EH (cell line): Measurements from ENCODE around the gene DGKB.
A peak's percentile ranks its signal among the peaks of the same experiment; 100 is the strongest.

Experiments used
- DNase-seq: peaks from one replicate; pipeline ENCODE4 v3.0.0-alpha.2; 2015; ENCODE audit warnings: low read depth

Gene DGKB

DNA sequence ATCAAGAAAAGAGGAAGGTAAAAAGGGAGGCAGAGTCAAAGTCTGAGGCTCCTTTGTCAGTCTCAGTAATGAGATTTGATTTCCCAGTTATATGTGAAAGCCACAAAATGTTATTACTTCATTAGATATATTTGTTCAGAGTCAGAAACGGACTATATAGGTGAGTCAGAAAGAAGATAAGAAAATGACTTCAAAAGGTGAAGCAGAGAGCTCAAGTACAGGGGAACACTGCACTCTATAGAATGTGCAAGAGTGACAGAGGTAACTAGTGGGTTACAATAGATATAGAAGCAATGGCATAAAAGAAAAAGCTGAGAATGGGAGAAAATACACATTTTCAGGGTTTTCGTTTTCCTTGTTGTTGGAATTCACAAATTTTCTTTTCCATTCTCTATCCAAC is 43.3 kb downstream of the DGKB start:
- no peak for DNase-seq

DNA sequence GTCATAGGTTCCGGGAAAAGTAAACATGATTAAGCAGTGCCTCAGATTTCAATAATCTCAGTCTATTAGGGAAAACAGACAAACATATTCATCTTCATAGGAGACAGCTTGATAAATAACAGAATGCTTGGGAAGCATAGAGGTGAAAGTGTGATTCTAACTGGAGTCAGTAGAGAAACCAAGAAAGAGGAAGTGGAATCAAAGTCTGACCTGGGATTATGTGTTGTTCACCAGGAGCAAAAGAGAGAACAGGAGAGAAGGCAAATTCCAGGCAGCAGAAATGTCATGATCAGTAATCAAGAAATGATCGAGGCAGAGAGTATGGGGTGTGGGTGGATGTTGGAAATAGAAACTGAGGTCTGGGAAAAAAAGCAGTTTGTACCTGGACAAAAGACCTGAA is 43.7 kb downstream of the DGKB start:
- DNase-seq = no peak

DNA sequence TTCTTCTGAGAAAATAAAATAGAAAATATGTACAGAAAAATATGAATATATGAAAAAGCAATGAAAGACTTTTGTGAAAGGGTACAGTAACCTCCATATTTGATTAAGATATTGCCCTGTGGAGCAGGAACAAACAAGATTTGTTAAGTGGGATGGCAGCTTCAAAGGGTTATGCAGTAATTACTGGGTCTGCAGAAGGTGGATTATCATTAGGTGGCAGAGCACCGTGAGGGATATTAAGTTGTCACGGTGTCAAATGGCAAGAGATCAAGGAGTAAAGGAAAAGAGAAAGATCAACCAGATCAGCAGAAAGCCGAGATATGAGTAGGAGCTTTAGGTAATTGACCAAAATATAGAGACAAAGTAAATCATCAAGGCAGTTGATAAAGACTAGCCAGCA is 44.1 kb downstream of the DGKB start:
- DNase-seq = no peak

DNA sequence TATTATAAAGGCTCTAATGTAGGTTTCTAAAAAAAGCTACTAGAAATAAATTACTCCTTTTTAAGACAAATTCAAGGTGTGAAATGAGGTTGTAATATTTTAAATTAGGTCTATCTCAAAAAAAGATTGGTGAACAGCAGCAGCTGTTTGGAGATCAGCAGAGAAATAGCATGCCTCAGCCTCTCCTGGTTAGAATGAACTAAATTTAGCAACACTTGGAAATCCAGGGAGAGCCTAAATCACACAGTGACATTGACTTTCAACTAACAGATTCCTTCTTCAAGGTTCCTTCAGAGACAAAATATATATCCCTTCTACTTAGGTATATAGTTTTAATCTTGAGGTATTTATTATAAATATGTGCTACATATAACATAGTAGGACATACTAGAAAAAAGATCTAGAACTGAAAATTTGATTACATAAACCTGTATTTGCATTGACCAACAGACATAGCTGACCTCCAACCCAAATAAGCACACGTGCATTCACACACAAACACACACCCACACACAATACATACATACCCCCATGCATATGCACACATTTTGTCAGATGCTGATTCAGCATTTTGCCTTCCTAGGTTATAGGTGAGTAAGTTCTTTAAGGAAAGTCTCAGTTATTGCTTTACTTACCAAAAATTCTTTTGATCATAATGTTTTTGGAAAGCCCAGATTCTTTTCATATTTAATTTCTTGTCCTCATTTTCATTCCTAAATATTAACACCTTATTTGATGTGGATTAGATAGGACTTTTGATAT is 47.3 kb downstream of the DGKB start:
- no peak for DNase-seq

DNA sequence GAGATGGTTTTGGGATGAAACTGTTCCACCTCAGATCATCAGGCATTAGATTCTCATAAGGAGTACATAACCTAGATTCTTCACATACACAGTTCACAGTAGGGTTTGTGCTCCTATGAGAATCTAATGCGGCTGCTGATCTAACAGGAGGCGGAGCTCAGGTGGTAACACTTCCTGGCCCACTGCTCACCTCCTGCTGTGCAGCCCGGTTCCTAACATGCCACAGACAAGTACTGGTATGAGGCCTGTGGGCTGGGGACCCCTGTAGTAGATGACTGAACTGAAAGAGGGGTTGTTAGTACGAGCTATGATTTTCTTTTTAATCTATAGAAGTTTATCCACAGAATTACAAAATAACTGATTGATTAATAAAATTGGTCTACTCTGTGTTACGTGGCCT is 48.1 kb downstream of the DGKB start:
- DNase-seq = no peak

DNA sequence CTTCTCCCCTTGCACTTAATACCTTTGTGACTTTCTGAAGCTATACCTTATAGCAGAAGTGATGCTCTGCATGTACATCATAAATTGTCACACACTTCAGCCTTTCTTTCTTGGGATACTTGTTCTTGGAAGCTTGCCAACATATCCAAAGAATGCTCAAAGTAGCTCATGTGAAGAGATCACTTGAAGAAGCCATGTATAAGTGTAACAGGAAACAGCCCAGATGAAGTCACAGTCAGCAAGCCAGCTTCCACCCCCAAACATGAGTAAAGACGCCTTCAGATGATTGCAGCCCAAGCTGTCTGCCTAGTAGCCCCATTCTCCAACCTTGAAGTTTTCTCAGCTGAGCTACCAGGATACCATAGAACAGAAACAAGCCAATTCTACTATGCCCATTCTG is 50.9 kb downstream of the DGKB start:
- peak; percentile 6 for DNase-seq

DNA sequence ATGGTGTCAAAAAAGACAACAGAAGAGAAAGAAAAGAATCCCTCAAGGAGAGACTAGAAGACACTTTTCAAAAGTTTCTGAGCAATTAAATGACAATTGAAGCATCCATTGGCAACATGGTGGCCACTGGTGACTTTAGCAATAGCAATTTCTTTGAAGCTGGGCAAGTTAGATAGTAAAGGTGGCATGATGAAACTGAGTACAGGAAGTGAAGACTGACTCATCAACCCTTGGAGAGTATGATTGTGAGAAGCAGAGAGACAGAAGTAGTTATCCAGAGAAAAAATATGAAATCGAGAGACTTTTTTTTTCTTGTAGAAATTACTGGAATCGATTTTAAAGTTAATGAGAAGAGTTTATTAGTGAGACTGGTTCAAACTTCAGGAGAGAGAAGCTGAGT is 52.5 kb downstream of the DGKB start:
- peak; percentile 19 for DNase-seq

DNA sequence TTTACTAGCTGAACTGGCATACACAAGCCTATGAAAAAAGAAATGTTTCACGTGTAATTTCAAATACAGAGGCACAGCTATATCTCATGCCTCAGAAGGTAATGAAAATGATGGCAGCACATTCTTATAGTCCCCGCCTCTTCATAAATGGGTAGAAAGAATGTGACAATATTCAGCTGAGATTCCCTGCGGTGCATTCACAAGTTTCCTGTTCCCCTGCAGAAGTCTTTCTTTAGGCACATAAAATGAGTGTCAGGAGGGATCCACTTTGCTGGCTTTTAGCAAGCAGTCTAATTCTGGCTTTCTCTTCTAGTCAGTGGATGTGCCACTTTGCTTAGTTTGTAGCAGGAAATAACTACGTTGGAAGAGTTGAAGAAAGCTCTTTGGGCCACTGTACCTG is 56.1 kb downstream of the DGKB start:
- no peak for DNase-seq

DNA sequence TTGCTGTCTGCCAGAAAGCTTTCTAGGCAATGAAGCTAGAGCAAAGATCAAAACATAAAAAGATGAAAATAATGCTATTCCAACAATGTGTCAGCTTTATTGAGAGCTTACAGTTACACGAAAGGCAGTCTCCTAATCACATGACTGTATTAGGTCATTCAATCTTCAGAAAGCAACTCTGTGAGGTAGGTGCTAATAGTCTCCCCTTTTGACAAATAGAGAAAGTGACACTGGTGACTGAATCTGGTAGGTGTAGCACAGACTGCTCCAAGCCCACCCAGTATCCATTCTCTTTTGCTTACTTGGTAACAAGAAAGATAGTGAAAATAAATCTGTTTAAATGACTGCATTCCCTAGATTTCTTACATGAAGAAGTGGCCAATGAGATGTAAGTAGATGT is 58.8 kb downstream of the DGKB start:
- DNase-seq = no peak

DNA sequence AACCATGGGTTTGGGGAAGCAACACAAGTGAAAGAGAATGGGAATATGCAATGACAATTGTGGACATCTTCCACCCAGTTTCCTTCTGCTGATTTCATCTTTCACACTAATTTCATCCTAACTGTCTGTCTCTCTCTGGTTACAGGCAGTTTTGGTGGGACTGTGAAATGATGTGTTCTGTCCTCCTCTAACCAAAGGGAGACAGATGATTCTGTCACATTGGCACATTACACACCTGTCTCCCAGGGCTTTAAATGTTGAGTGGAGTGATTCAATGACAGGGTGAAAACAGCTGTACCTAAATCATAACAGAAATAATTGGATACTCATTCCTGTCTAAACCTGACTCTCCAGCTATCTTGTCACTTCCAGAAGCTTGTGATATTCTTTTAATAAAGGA is 60.0 kb downstream of the DGKB start:
- no peak for DNase-seq

DNA sequence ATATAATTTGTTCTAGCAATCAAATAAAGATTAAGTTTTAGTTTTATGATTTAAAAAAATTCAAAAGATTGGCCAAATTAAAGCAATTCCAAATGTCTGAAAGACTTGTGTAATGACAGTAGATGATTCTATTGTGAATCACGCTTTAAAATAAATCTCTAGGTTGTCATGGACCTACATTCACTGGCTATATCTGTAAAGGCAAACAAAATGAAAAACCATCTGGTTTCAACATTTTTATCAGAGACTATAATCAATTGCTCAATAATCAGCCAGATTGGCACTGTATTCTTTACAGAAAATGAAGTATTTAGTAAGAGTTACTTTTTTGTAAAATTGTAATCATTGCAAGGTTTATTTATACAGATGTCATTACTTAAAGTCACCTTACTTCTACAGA is 60.7 kb downstream of the DGKB start:
- DNase-seq = peak; percentile 25

DNA sequence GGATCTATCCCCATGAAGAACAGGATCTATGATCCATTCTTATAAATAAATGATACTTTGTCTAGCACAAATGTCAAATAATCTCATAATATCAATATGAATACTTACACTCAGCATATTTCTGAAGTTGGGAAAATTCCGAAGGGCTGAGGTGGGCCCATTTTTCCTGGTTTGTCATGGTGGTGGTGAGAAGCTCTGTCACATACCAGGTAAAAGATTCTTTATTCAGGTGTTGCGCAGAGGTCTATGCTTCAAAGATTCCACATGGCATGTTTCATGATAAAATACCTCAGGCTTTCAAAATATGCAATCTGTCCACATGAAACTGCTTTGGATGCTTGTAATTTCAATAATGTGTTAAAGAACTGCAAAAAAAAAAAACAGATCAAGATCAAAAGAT is 61.5 kb downstream of the DGKB start:
- no peak for DNase-seq

DNA sequence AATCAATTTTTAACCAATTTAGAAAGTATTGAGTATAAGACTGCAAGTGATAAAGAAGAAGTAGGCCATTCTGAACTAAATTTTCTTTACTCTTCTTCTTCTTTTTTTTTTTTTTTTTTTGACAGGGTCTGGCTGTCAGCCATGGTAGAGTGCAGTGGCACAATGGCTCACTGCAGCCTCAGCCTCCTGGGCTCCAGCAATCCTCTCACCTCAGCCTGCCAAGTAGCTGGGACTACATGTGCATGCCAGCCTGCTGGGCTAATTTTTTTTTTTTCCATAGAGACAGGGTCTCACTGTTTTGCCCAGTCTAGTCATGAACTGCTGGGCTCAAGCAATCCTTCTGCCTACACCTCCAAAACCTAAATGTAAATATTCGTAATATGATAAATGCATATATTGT is 63.2 kb downstream of the DGKB start:
- DNase-seq = no peak

DNA sequence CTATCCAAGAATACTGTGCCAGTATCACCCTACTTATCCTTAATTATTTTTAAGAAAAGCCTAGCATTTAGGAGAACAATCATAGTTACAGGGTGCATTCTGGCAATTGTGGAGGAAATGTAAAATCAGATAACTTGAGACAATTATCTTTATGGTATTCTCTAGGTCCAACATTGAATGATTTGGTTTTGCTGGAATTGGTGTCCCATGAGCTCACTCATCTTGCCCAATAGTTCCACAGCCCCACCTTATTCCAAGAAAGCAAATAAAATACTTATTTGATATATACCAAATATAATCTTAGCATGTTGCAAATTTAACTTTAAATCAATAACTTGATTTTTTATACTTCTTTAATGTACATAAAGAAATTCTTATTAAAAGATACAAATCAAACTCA is 65.3 kb downstream of the DGKB start:
- peak; percentile 40 for DNase-seq

DNA sequence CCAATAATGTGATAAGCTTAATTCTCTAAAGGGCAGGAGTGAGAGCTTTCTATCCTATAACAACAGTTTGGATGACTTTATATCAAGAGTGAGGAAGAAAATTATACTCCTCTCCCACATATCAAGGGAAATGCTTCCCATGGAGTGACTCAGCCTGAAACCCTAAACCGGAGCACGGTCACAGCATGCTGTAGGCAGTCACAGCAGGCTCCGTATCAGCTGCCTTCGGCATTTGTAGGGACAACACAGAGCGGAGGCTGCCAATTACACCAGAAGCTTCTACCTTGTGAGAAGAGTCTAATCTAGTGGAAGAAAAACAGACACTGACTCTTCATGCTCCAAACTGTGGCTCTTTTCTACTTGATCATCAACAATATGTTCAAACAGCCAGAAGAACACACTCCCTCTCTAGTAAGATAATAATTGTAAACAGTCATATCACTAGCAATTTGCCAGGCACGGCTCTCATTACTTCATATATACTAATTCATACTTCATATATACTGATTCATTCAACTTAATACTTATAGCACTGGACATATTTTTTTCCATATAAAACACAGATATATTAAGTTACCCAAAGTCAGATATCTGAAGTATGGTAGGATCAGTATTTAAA is 65.9 kb downstream of the DGKB start:
- DNase-seq = peak; percentile 81

DNA sequence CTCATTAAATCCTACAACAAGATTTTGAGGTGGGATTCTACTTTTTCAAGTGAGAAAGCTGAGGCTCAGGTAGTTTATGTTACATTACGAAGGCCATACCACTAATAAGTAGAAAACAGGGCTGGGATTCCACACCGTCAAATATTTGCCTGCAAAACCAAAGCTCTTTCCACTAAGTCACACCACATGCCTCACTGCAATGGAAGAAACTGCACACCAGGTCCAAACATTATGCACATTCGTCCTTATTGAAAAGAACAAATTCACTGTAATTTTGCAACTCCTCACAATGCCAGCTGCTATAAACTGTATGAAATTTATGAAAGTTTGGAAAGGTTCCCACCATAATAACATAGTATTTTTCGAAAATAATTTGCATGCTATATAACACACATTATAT is 66.5 kb downstream of the DGKB start:
- DNase-seq = no peak

DNA sequence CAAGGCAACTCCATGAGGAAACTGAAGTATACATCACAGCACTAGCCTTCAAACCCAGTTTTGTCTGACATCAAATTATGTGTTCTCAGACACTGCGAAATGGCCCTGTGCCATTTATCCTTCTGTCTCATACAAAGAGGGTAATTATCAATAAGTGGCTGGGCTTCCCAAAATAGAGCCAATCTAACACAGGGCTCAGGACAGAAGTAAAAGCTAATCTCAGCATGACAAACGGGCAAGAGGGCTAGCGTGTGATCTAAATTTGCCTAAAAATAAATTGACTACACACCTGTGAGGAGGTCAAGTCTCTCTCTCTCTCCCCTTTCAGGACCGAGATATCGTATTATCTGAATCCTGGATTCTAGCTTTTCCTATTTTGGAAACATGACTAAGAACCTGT is 67.2 kb downstream of the DGKB start:
- no peak for DNase-seq

DNA sequence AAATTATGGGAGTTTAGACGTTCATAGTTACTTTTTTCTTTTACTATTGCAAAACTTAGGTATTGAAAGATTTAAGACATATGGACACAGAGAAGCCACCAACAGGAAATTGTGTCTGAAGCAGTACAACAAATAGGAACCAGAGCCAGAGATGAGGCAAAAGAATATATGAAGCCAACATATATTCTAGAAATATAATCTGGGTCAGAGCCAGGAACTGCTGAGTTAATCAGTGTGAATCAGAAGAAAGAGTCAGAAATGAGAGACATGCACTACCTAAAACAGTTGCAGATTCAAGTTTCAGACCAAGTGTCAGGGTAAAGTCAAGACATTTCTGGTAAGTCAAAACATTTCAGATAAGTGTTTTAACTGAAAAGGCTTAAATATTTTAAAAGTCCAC is 67.7 kb downstream of the DGKB start:
- DNase-seq = peak; percentile 55

DNA sequence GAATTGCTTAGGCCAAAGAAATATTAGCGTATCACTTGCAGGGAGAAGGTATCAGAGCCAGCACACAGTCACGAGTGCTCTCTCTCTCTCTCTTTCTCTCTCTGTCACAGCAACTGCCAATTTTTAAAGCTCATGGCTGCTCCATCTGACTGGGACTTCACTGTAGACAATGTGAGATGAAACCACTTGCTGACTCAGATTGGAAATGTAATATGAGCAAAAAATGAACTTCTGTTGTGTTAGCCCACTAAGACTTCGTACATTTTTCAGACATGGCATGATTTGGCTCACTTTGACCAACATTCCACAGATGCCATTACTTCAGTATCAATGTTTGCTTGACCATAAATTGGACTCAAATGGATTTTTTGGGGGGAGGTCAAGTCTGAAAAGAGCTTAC is 68.1 kb downstream of the DGKB start:
- DNase-seq = peak; percentile 77

DNA sequence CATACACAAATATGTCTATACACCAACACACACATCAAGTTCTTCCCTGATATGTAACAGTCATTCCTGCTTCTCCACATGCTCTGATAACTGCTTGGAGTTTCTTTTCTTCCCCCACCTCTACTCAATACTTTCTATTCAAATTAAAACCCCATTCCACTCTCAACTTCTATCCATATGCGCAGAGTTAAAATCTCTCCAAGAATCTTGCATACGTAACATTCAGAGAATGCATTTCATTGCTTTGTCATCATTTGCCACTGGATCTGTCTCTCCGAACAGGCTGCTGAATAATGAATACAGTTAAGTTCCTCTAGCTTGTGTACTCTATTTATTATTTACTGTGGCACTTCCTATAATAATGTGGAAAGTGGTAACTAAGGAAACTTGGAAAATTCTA is 68.8 kb downstream of the DGKB start:
- DNase-seq = peak; percentile 9

DNA sequence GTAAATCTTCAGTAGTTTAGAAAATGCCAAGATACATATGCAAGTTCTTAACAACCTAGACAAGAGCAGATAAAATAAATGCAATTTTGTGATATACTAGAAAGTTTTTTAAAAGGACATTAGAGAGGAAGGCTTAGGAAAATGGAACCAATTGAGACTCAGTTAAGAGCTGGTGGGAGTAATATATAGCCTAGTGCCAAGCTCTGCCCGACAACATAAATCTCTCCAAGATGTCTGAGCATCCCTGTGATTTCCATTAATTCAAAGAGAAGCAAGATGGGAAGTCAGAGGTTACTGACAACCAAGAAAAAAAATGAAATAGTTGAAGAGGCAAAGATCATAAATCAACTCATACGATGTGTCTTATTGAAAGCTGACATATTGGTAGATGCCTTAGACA is 74.5 kb downstream of the DGKB start:
- no peak for DNase-seq

DNA sequence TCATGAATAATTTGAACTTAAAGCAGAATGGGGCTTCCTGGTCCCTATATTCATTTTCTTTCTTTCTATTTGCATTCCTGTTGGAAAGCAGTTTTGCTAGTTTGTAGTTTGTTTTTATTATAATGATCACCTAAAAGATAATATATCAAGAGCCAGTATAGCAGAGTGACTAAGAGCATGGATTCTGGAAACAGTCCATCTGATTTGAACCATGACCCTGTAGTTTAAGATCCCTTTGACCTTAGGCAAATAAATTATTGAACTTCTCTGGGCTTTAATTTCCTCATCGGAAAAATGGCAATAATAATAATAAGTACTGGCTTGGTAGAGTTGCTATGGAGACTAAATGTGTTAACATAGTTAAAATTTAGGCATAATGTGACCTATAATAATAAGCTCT is 76.1 kb downstream of the DGKB start:
- DNase-seq = no peak

DNA sequence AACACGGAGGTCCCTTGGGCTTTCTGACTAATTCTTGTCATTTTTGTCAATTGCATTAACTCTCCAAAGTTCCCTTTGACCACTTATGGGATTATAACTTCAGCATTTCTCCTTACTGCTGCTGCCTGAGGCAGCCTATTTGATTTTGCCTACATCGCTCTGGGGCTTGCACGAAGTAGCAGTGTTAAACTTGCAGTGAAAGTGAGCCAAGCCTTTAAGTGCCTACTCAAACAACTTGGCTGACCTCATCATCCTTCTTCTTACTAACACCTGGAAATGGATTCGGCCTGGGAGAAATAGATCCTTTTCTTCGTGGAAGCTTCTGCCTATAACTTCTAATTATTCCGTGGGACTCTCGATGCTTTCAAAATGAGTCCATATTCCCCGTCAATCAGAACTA is 76.6 kb downstream of the DGKB start:
- no peak for DNase-seq

DNA sequence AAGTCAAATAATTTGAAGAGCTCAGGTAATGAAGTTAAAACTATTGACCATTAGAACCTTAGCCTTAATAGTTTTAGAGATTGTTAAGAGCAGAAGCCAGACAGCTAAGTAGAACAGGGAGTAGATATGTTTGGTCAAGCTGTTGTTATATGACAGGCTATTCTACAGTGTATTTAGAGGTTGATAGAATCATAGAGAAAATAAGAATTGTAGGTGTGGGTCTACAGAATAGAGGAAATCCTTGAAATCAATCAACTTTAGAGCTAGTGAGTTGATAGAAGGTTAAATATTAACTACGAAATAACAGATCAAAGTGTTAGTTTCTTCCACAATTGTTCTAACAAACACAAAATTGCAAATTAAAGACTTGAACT is 80.1 kb downstream of the DGKB start:
- DNase-seq = no peak
